ENCODE data around the gene AMT. TPM values are rescaled to one million over a fixed set of nuclear protein-coding genes. Genes with fewer than 3 reads are reported as not detected.
"Not testable (repeated sequence)": the region's sequence is repeated elsewhere in the genome, so short reads cannot be mapped to it uniquely, and the experiment has no call there.

AMT gene
- total and polyA plus RNA-seq, 2 of the 13 experiments (the other 11 are each of a cell fraction or from before 2014, with no cell fraction given) = 35.3 to 59.0 TPM

GRCh38 chr3:49397470-49397869 lies 24.8 kb downstream of the AMT start (continued):
- no peak for TF ChIP-seq ZNF609 (CRISPR knock-in tag; IDR thresholded peaks at IDR 0.05; ENCODE audit: borderline replicate concordance)

- intact Hi-C loops (cut with micrococcal nuclease; ENCODE audit: unreplicated experiment) = not testable (repeated sequence)
- peaks cover 34% of the 10 kb centered on the region for H4K20me1 ChIP-seq (ENCODE audit: insufficient read depth, low read length)
Observed at GRCh38 chr3:49391310-49391709, 31.0 kb downstream of the AMT start.

More at GRCh38 chr3:49391310-49391709, 31.0 kb downstream of the AMT start:
- POLR2A ChIA-PET = interaction anchor here (0.6 to 1.7 kb wide), 2 partner anchors 33 to 380 kb away, joined by 4 to 6 read pairs; no protein-coding TSS in a partner anchor
- H3K9me3 ChIP-seq (ENCODE audit: low read length); H3K9ac ChIP-seq (ENCODE audit: insufficient read depth, low read depth, low read length); CTCF ChIA-PET (ENCODE audit: low intra/inter-chr PET ratio, low total read pairs); FAIRE-seq; H3K27me3 ChIP-seq (ENCODE audit: control insufficient read depth in 1 of 2, insufficient read depth in 2 of 2, low read length in 2 of 2); H3K4me2 ChIP-seq (ENCODE audit: low read depth, low read length); H3K27ac ChIP-seq (ENCODE audit: extremely low read length, insufficient read depth, low read length); ATAC-seq; H2AFZ ChIP-seq (ENCODE audit: low read length); BruUV-seq (replicated peaks); H3K4me3 ChIP-seq (replicated peaks in 1 of 3; ENCODE audit: insufficient read depth in 1 of 3, low read depth in 2 of 3, low read length in 3 of 3); H3K4me1 ChIP-seq (ENCODE audit: insufficient read depth, low read length); DNase-seq (ENCODE audit: low spot score); in situ Hi-C loops (cut with HindIII; ENCODE audit: extremely low pct_ligation_motif_present, low pct_unique_long_range_greater_than_20kb): not testable (repeated sequence)
- Histone ChIP-seq H3K79me2 (ENCODE audit: insufficient read depth, low read length) (peaks cover 86% of the 10 kb centered on the region), H3K36me3 (replicated peaks in 1 of 2; ENCODE audit: control insufficient read depth in 1 of 2, insufficient read depth in 2 of 2, low read length in 2 of 2) (peaks cover 3 to 15% of the 10 kb centered on the region in 2 experiments; a peak in 4 of 5 replicates)
- WGBS (ENCODE audit: low lambda C conversion rate) = 95% methylated on average over 10 of the region's 10 CpGs

All from HepG2 (cell line).